HCT116 (cell line): ENCODE data around the gene CEACAM1. TPM values are rescaled to one million over a fixed set of nuclear protein-coding genes. Genes with fewer than 3 reads are reported as not detected.

Experiments used
- ATAC-seq: fragments of 200-7000 bp; cut with Tn5 transposase; 2 replicates; pipeline ENCODE4 v1.9.1; 2020; ENCODE audit warnings: mild to moderate bottlenecking, moderate library complexity
- BruUV-seq: library from RNA; stranded (reverse); fragments of 400-500 nt; replicated peaks from 2 replicates; lab custom pipeline; 2021; lab: Mats Ljungman, UMichigan
- CTCF ChIA-PET: fragments of 300-600 bp; sonication (Branson Sonifier 250); formaldehyde crosslinking; loops from one replicate; lab custom pipeline; 2021; ENCODE audit warnings: antibody characterized with exemption; lab: Charles Lee
- POLR2A ChIA-PET: fragments of 300-600, 350-600 bp; sonication (Branson Sonifier 250); formaldehyde crosslinking; loops from one replicate; lab custom pipeline; 2021; ENCODE audit warnings: antibody characterized with exemption; lab: Charles Lee
- RAD21 ChIA-PET, 2 experiments: fragments of 300-600 bp; sonication (Branson Sonifier 250); formaldehyde crosslinking; loops; one replicate each; lab custom pipeline; 2023; ENCODE audit warnings: low total read pairs in 2 of 2; ENCODE audit not compliant: uncharacterized antibody in 2 of 2, unreplicated experiment in 2 of 2, low non-redundant PET in 1 of 2; lab: Charles Lee
- DNase-seq: peaks from one replicate; pipeline ENCODE4 v3.0.0-alpha.2; 2010; ENCODE audit warnings: low read depth, low spot score
- H2AFZ ChIP-seq: fragments of 200-600 bp; shearing (Covaris generic), sonication (generic); 2 replicates; pipeline ENCODE4 v1.6.1; 2017; ENCODE audit warnings: low read depth, mixed run types, mixed read lengths, antibody characterized with exemption, low read length; ENCODE audit not compliant: poor library complexity, severe bottlenecking
- H3K27ac ChIP-seq: 2 replicates; pipeline ENCODE4 v1.5.1; 2012; ENCODE audit warnings: low read depth, low read length
- H3K27me3 ChIP-seq: fragments of 200-600 bp; sonication (generic); 2 replicates; pipeline ENCODE4 v1.6.1; 2016; ENCODE audit warnings: mixed run types, low read length, mixed read lengths; ENCODE audit not compliant: insufficient read depth
- H3K36me3 ChIP-seq, 2 experiments: fragments of 200-500 bp in 1 of 2; fragments of 200-600 bp in 1 of 2; sonication (Bioruptor generic) in 1 of 2; sonication (generic) in 1 of 2; 2 replicates each; pipeline versions ENCODE4 v1.5.1 to v1.6.1; 2014 to 2016; ENCODE audit warnings: low read length in 2 of 2, inconsistent platforms in 1 of 2, mixed read lengths in 1 of 2, mixed run types in 1 of 2; ENCODE audit not compliant: insufficient read depth in 2 of 2, control insufficient read depth in 1 of 2
- H3K4me1 ChIP-seq, 2 experiments: fragments of 200-600 bp in 1 of 2; sonication (generic) in 1 of 2; 2 replicates each; pipeline versions ENCODE4 v1.5.1 to v1.6.1; 2012 to 2017; ENCODE audit warnings: low read length in 2 of 2, inconsistent platforms in 1 of 2, mild to moderate bottlenecking in 1 of 2, mixed read lengths in 1 of 2, mixed run types in 1 of 2, moderate library complexity in 1 of 2; ENCODE audit not compliant: insufficient read depth in 2 of 2, control insufficient read depth in 1 of 2
- H3K4me2 ChIP-seq: fragments of 200-600 bp; sonication (generic); 2 replicates; pipeline ENCODE4 v1.6.1; 2017; ENCODE audit warnings: mixed run types, low read length, mixed read lengths
- H3K4me3 ChIP-seq, 2 experiments: fragments of 200-600 bp in 1 of 2; sonication (generic) in 1 of 2; replicated peaks in 1 of 2; 2 replicates each; pipeline ENCODE4 v1.5.1; 2011 to 2016; ENCODE audit warnings: low read length in 2 of 2, control low read depth in 1 of 2, low read depth in 1 of 2, mild to moderate bottlenecking in 1 of 2, mixed read lengths in 1 of 2, mixed run types in 1 of 2
- H3K79me2 ChIP-seq: fragments of 200-600 bp; sonication (generic); 2 replicates; pipeline ENCODE4 v1.6.1; 2017; ENCODE audit warnings: mild to moderate bottlenecking, mixed run types, low read length, moderate library complexity, mixed read lengths; ENCODE audit not compliant: insufficient read depth
- H3K9ac ChIP-seq: fragments of 200-600 bp; sonication (generic); 2 replicates; pipeline ENCODE4 v1.6.1; 2016; ENCODE audit warnings: low read length, mixed read lengths
- H3K9me2 ChIP-seq: fragments of 200-600 bp; sonication (generic), shearing (Covaris generic); 2 replicates; pipeline ENCODE4 v1.6.1; 2017; ENCODE audit warnings: mixed run types, mild to moderate bottlenecking, moderate library complexity; ENCODE audit not compliant: insufficient read depth
- H3K9me3 ChIP-seq, 2 experiments: fragments of 200-500 bp in 1 of 2; fragments of 200-600 bp in 1 of 2; sonication (Bioruptor generic) in 1 of 2; sonication (generic) in 1 of 2; 2 replicates each; pipeline ENCODE4 v1.6.1; 2014 to 2017; ENCODE audit warnings: low read length in 2 of 2, mixed read lengths in 2 of 2, inconsistent platforms in 1 of 2, low read depth in 1 of 2, mild to moderate bottlenecking in 1 of 2, mixed run types in 1 of 2, moderate library complexity in 1 of 2; ENCODE audit not compliant: control insufficient read depth in 1 of 2, insufficient read depth in 1 of 2
- H4K20me1 ChIP-seq: fragments of 200-600 bp; sonication (generic), shearing (Covaris generic); 2 replicates; pipeline ENCODE4 v1.6.1; 2017; ENCODE audit warnings: mixed run types, mild to moderate bottlenecking, moderate library complexity; ENCODE audit not compliant: insufficient read depth
- ATF3 ChIP-seq: IDR thresholded peaks from 2 replicates; pipeline ENCODE4 v1.6.1; 2012
- CEBPB ChIP-seq: IDR thresholded peaks from 2 replicates; pipeline ENCODE4 v1.6.1; 2012; ENCODE audit warnings: low read depth
- CTCF ChIP-seq, 3 experiments: fragments of 200-600 bp in 1 of 3; sonication (generic) in 1 of 3; IDR thresholded peaks in 2 of 3; conservative IDR thresholded peaks in 1 of 3; 2 replicates each; pipeline ENCODE4 v1.5.1; 2012 to 2017; ENCODE audit warnings: low read depth in 2 of 3, low read length in 2 of 3, antibody characterized with exemption in 1 of 3, borderline replicate concordance in 1 of 3, control low read depth in 1 of 3, mild to moderate bottlenecking in 1 of 3, mixed read lengths in 1 of 3, mixed run types in 1 of 3, moderate library complexity in 1 of 3; ENCODE audit not compliant: insufficient read depth in 1 of 3
- EGR1 ChIP-seq: IDR thresholded peaks from 2 replicates; pipeline ENCODE4 v1.6.1; 2012; ENCODE audit warnings: low read depth
- ELF1 ChIP-seq: IDR thresholded peaks from 2 replicates; pipeline ENCODE4 v1.6.1; 2012; ENCODE audit warnings: low read depth, borderline replicate concordance
- EZH2 ChIP-seq: fragments of 200-600 bp; sonication (generic); IDR thresholded peaks from 2 replicates; pipeline ENCODE4 v1.6.1; 2017; ENCODE audit warnings: antibody characterized with exemption, mixed run types
- EZH2phosphoT487 ChIP-seq: fragments of 200-600 bp; IDR thresholded peaks from 2 replicates; pipeline ENCODE4 v1.6.1; 2018; ENCODE audit warnings: antibody characterized with exemption, borderline replicate concordance
- FOSL1 ChIP-seq: IDR thresholded peaks from 2 replicates; pipeline ENCODE4 v1.6.1; 2012; ENCODE audit warnings: low read depth
- MAX ChIP-seq: IDR thresholded peaks from 2 replicates; pipeline ENCODE4 v1.6.1; 2012
- POLR2A ChIP-seq: IDR thresholded peaks from 2 replicates; pipeline ENCODE4 v1.7.0; 2011; ENCODE audit warnings: borderline replicate concordance; ENCODE audit not compliant: insufficient read depth, insufficient read length; ENCODE audit errors: extremely low read depth
- POLR2AphosphoS5 ChIP-seq: IDR thresholded peaks from 2 replicates; pipeline ENCODE4 v1.6.1; 2011; ENCODE audit warnings: mild to moderate bottlenecking, low read depth, low read length, moderate library complexity
- TCF7L2 ChIP-seq: IDR thresholded peaks from 2 replicates; pipeline ENCODE4 v1.7.0; 2011; ENCODE audit warnings: borderline replicate concordance, inconsistent platforms; ENCODE audit not compliant: insufficient read depth, insufficient read length; ENCODE audit errors: extremely low read depth
- YY1 ChIP-seq: IDR thresholded peaks from 2 replicates; pipeline ENCODE4 v1.6.1; 2011; ENCODE audit warnings: low read length, low read depth, moderate library complexity, mild to moderate bottlenecking; ENCODE audit not compliant: insufficient replicate concordance; ENCODE audit errors: extremely low read depth
- ZBTB33 ChIP-seq: IDR thresholded peaks from 2 replicates; pipeline ENCODE4 v1.6.1; 2011; ENCODE audit warnings: mild to moderate bottlenecking, low read length, moderate library complexity; ENCODE audit not compliant: insufficient replicate concordance; ENCODE audit errors: extremely low read depth
- ZFX ChIP-seq: fragments of 450-650 bp; IDR thresholded peaks from 2 replicates; pipeline ENCODE4 v1.6.1; 2017
- ZNF274 ChIP-seq: fragments of 200-500 bp; sonication (Bioruptor generic); IDR thresholded peaks from 2 replicates; pipeline ENCODE4 v1.6.1; 2014; ENCODE audit warnings: mild to moderate bottlenecking, low read depth, low read length, inconsistent platforms
- intact Hi-C: fragments of 100-400 bp; cut with micrococcal nuclease; formaldehyde crosslinking; loops from 2 replicates; pipeline ENCODE4 v1.10.0; 2022
- total RNA-seq: library from RNA; stranded (reverse); gene quantifications from one replicate; pipeline ENCODE4 v1.2.1, GENCODE V29; 2021; ENCODE audit not compliant: unreplicated experiment

Gene CEACAM1
- total RNA-seq, 1 experiment from 2014 or later: 1.2 TPM

- Histone ChIP-seq H3K36me3 (no peaks in the 10 kb centered on the region), H3K27ac (no peak overlapping the region), H3K79me2 (no peaks in the 10 kb centered on the region), H3K9ac (no peak overlapping the region), H2AFZ (no peak overlapping the region), H3K9me2 (no peaks in the 10 kb centered on the region), H3K9me3 (0 out of 4 replicates have a peak, but pooled peaks cover 0 to 3% of the 10 kb centered on the region in 2 experiments), H3K4me3 (no peak overlapping the region), H3K27me3 (no peaks in the 10 kb centered on the region), H3K4me1 (no peaks in the 10 kb centered on the region), H4K20me1 (no peaks in the 10 kb centered on the region), H3K4me2 (no peak overlapping the region)
- ChIA-PET RAD21 (no interaction called here), CTCF (no interaction called here), POLR2A (no interaction called here)
- TF ChIP-seq EZH2phosphoT487 (no peak), TCF7L2 (no peak), ZFX (no peak), CTCF (IDR thresholded peaks at IDR 0.05 in 2 of 3, conservative IDR thresholded peaks at IDR 0.05 in 1 of 3; ENCODE audit: borderline replicate concordance in 1 of 3, insufficient read depth in 1 of 3, low read depth in 2 of 3, low read length in 2 of 3) (no peak), ZBTB33 (no peak), EZH2 (no peak), YY1 (no peak), ATF3 (no peak), FOSL1 (no peak), POLR2AphosphoS5 (no peak), EGR1 (no peak), ELF1 (no peak), ZNF274 (no peak), POLR2A (no peak), CEBPB (no peak), MAX (no peak)
- intact Hi-C loops: loop anchor here (10.0 kb wide), 1 partner anchor 447 kb away; the partner anchor contains the start of genes GRIK5 and ZNF574
- no TSS peak for BruUV-seq
- ATAC-seq (no peak), DNase-seq (no peak)
Measured at GRCh38 chr19:42521346-42522030, 6.8 kb downstream of the CEACAM1 start.
